ENCODE data around the gene PPP1R12C.
"Not testable (repeated sequence)": the region's sequence is repeated elsewhere in the genome, so short reads cannot be mapped to it uniquely, and the experiment has no call there.

Gene PPP1R12C

GRCh38 chr19:55071129-55071502 is 46.3 kb downstream of the PPP1R12C start:
- FAIRE-seq (peak; percentile 92), DNase-seq (ENCODE audit: insufficient read length, low spot score) (peak; percentile 100)
- no peak for TF ChIP-seq POLR2A (IDR thresholded peaks at IDR 0.05; ENCODE audit: low read depth, low read length)

DNA sequence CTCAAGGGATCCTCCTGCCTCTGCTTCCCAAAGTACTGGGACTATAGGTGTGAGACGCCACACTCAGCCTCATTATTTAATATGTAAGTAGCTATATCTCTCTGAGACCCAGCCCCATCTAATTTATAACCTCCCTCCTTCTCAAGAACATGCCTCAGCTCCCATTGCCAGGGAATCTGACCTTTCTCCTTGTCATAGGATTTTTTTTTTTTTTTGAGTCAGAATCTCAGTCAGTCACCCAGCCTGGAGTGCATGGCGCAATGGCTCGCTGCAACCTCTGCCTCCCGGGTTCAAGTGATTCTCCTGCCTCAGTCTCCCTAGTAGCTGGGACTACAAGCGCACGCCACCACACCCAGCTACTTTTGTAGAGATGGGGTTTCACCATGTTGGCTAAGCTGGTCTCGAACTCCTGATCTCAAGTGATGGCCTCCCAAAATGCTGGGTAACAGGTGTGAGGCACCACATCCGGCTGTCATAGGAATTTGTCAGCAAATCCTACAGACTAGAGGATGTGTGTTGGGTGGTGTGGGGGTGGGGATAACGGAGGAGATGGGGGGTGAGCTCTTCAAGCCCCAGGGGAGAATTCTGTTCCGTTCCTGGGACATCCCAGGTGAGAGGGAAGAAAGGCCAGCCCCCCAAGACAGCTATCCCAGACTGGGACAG is 46.8 kb downstream of the PPP1R12C start:
- no peak for DNase-seq (ENCODE audit: insufficient read length, low spot score)
- TF ChIP-seq POLR2A (IDR thresholded peaks at IDR 0.05; ENCODE audit: low read depth, low read length): no peak
- FAIRE-seq: no peak

- TF ChIP-seq POLR2A (IDR thresholded peaks at IDR 0.05; ENCODE audit: low read depth, low read length): no peak
- FAIRE-seq (no peak), DNase-seq (ENCODE audit: insufficient read length, low spot score) (no peak)
Observed at GRCh38 chr19:55069865-55070197, 47.6 kb downstream of the PPP1R12C start.

GRCh38 chr19:55068950-55069864 is 48.2 kb downstream of the PPP1R12C start:
- FAIRE-seq (no peak), DNase-seq (ENCODE audit: insufficient read length, low spot score) (peak; percentile 92)
- 0 out of 2 replicates have a peak, but pooled peaks have one; percentile 15 for TF ChIP-seq POLR2A (IDR thresholded peaks at IDR 0.05; ENCODE audit: low read depth, low read length)

DNA sequence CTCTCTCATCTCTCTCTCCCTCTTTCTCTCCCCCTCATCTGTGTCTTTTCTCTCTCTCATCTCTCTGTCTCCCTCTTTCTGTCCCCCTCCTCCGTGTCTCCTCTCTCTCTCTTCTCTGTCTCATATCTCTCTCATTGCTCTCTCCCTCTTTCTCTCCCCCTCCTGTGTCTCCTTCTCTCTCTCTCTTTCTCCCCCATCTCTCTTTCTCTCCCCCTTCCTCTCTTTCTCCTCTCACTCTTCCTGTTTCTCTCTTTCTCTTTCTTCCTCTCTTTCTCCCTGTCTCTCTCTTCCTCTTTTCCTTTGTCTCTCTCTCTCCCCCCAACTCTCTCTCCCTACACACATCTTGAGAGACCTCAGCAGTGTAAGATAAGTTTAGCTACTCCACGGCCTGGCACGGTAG is 49.6 kb downstream of the PPP1R12C start:
- FAIRE-seq: no peak
- DNase-seq (ENCODE audit: insufficient read length, low spot score): no peak
- no peak for TF ChIP-seq POLR2A (IDR thresholded peaks at IDR 0.05; ENCODE audit: low read depth, low read length)

DNA sequence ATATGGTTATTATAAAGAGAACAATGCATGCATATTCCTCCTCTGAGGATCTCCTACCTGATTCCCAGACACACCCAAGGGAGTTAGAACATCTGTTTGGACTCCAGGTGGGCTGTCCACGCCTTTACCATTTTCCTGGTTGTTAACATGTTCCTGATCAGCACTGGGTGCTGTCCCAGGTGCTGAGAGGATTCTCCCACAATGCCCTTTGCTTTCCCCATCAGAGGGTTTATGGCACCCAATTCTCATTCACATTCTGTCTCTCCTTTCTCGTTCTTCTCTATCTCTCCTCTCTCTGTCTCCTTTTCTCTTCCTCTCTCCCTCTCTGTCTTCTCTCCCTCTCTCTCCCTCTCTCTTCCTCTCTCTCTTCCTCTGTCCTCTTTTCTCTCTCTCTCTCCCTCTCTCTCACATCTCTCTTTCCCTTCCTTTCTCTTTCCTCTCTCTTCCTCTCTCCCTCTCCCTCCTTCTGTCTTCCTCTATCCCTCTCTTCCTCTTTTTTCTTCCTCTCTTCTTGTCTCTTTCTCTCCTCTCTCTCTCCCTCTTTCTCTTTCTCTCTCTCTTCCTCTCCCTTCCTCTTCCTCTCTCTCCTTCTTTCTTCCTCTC is 51.2 kb downstream of the PPP1R12C start:
- DNase-seq (ENCODE audit: insufficient read length, low spot score): no peak

DNA sequence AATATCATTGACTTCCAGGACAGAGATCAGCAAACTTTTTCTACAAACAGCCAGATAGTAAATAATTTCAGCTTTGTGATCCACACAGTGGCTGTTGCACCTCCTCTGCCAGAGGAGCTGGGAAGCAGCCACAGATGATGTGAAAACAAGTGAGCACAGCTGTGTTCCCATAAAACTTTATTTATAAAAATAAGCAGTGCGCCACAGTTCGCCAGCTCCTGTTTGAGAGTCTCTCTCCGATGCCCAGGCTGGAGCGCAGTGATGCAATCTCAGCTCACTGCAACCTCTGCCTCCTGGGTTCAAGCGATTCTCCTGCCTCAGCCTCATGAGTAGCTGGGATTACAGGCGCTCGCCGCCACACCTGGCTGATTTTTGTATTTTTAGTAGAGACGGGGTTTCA is 51.9 kb downstream of the PPP1R12C start:
- DNase-seq (ENCODE audit: insufficient read length, low spot score); FAIRE-seq: not testable (repeated sequence)

More for the DNA sequence above, 51.2 kb downstream of the PPP1R12C start:
- TF ChIP-seq POLR2A (IDR thresholded peaks at IDR 0.05; ENCODE audit: low read depth, low read length): no peak
- no peak for FAIRE-seq

DNA sequence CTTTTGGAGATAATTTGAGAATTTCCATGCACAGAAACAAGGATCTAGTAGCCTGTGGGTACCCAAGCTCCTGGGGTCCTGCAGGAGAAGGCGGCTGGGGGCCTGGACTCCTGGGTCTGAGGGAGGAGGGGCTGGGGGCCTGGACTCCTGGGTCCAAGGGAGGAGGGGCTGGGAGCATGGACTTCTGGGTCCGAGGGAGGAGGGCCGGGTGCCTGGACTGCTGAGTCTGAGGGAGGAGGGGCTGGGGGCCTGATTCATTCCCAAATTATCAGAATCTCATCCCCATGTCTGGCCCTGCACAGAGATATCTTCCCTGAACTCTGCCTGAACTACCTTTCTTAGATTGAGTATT is 54.0 kb downstream of the PPP1R12C start:
- FAIRE-seq: no peak
- TF ChIP-seq POLR2A (IDR thresholded peaks at IDR 0.05; ENCODE audit: low read depth, low read length): no peak

GRCh38 chr19:55062735-55063491 is 54.5 kb downstream of the PPP1R12C start, which contains the start of gene RDH13:
TSS of gene RDH13 (minus strand) at chr19:55063148. CDS start at chr19:55063032, 116 bp downstream.
- FAIRE-seq (peak; percentile 70), DNase-seq (ENCODE audit: insufficient read length, low spot score) (peak; percentile 100)
- TF ChIP-seq POLR2A (IDR thresholded peaks at IDR 0.05; ENCODE audit: low read depth, low read length): peak; percentile 97

More for the DNA sequence above, 54.0 kb downstream of the PPP1R12C start:
- DNase-seq (ENCODE audit: insufficient read length, low spot score): no peak

GRCh38 chr19:55060287-55060686 is 57.1 kb downstream of the PPP1R12C start:
- not testable (repeated sequence) for FAIRE-seq; DNase-seq (ENCODE audit: insufficient read length, low spot score)

DNA sequence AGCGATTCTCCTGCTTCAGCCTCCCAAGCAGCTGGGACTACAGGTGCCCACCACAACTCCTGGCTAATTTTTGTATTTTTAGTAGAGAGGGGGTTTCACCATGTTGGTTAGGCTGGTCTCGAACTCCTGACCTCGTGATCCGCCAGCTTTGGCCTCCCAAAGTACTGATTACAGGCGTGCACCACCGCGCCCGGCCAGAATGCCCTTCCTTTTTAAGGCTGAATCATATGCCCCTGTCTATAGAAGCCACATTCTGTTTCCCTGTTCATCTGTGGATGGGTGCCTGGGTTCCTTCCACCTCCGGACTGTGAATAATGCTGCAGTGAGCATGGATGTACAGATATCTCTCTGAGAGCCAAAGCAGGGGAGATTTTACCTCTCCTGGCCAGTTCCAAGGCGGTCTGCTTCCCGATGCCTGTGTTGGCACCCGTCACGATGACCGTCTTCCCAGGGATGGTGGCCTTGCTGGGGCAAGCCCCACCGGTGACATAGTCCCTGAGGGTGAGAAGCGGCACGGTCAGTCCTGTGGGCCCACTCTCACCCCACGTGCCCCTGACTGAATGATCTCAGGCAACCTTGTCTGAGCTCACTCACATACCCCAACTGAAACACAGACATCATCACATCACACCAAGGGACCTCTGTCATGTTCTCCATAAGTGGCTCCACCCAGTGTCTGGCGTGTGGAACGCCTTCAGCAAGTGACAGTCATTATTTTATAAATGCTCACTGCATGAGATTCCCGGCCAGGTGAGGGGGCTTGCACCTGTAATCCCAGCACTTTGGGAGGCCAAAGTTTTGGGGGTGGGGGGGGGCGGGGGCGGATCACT is 58.4 kb downstream of the PPP1R12C start:
- no peak for TF ChIP-seq POLR2A (IDR thresholded peaks at IDR 0.05; ENCODE audit: low read depth, low read length)
- no peak for FAIRE-seq

GRCh38 chr19:55056827-55057226 is 60.6 kb downstream of the PPP1R12C start:
- DNase-seq (ENCODE audit: insufficient read length, low spot score) (no peak), FAIRE-seq (no peak)
- TF ChIP-seq POLR2A (IDR thresholded peaks at IDR 0.05; ENCODE audit: low read depth, low read length): no peak

More for the DNA sequence above, 58.4 kb downstream of the PPP1R12C start:
- DNase-seq (ENCODE audit: insufficient read length, low spot score): no peak

DNA sequence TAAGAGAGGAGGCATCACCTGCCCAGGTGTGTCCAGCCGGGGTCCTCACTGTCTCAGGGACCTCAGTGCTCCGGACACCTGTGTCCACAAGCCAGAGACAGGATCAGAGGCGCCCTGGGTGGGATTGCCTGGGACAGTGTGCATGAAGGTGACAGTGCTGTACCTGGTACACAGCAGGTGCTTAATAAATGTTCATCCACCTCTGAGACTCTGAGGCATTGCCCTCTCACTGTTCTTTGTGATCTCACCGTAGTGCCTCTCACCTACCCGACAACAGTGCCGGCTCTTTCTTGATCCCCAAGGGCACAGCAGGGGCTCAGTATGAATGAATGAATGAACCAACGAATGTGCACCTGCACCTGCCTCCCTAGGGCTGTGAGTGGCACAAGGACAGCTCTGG is 63.7 kb downstream of the PPP1R12C start:
- DNase-seq (ENCODE audit: insufficient read length, low spot score) (no peak), FAIRE-seq (no peak)
- no peak for TF ChIP-seq POLR2A (IDR thresholded peaks at IDR 0.05; ENCODE audit: low read depth, low read length)

Measured in H54 (cell line).